Smooth muscle cell (in vitro differentiated cells): Measurements from ENCODE around the gene TMEM187. TPM values are rescaled to one million over a fixed set of nuclear protein-coding genes. Genes with fewer than 3 reads are reported as not detected.

Source experiments
- DNase-seq: peaks from one replicate; lab custom pipeline; 2025; ENCODE audit not compliant: unreplicated experiment; lab: John Stamatoyannopoulos, UW
- H2AFZ ChIP-seq: fragments of 200-600 bp; sonication (generic); 2 replicates; pipeline ENCODE4 v1.6.0; 2016; ENCODE audit warnings: antibody characterized with exemption, low read depth, mild to moderate bottlenecking
- H3F3A ChIP-seq: fragments of 200-600 bp; sonication (generic); 2 replicates; pipeline ENCODE4 v1.6.0; 2017; ENCODE audit warnings: antibody characterized with exemption, low read depth
- H3K27ac ChIP-seq: fragments of 200-600 bp; sonication (generic); 2 replicates; pipeline ENCODE4 v1.5.1; 2016; ENCODE audit warnings: low read depth, mild to moderate bottlenecking
- H3K27me3 ChIP-seq: fragments of 200-600 bp; sonication (generic); 2 replicates; pipeline ENCODE4 v1.6.1; 2016; ENCODE audit warnings: low read depth, mild to moderate bottlenecking
- H3K36me3 ChIP-seq: fragments of 200-600 bp; sonication (generic); 2 replicates; pipeline ENCODE4 v1.5.1; 2016; ENCODE audit warnings: low read depth
- H3K4me1 ChIP-seq: fragments of 200-600 bp; sonication (generic); 2 replicates; pipeline ENCODE4 v1.5.1; 2016; ENCODE audit warnings: low read depth
- H3K4me2 ChIP-seq: fragments of 200-600 bp; sonication (generic); 2 replicates; pipeline ENCODE4 v1.6.0; 2016; ENCODE audit warnings: mild to moderate bottlenecking
- H3K4me3 ChIP-seq: fragments of 200-600 bp; sonication (generic); 2 replicates; pipeline ENCODE4 v1.5.1; 2016; ENCODE audit warnings: mild to moderate bottlenecking
- H3K79me2 ChIP-seq: fragments of 200-600 bp; sonication (generic); 2 replicates; pipeline ENCODE4 v1.6.0; 2016; ENCODE audit warnings: low read depth, mild to moderate bottlenecking
- H3K9ac ChIP-seq: fragments of 200-600 bp; sonication (generic); 2 replicates; pipeline ENCODE4 v1.6.0; 2016; ENCODE audit warnings: low read depth
- H3K9me3 ChIP-seq: fragments of 200-600 bp; sonication (generic); replicated peaks from 2 replicates; pipeline ENCODE4 v1.5.1; 2016; ENCODE audit warnings: low read depth
- H4K20me1 ChIP-seq: fragments of 200-600 bp; sonication (generic); 2 replicates; pipeline ENCODE4 v1.6.0; 2016; ENCODE audit warnings: low read depth
- CTCF ChIP-seq: fragments of 200-600 bp; sonication (generic); IDR thresholded peaks from 2 replicates; pipeline ENCODE4 v1.5.1; 2017; ENCODE audit warnings: borderline replicate concordance, mild to moderate bottlenecking, antibody characterized with exemption; ENCODE audit not compliant: insufficient read depth, poor library complexity, severe bottlenecking
- WGBS: methylation state at CpG from one replicate; pipeline ENCODE4 v1.1.7; 2016; ENCODE audit warnings: low lambda C conversion rate; 5-methylcytosine and 5-hydroxymethylcytosine counted together
- microRNA counts: library from miRNA; unstranded; fragments of <30 nt; microRNA quantifications from one replicate; lab custom pipeline; 2016
- microRNA-seq: library from miRNA; unstranded; fragments of <30 nt; microRNA quantifications from one replicate; pipeline ENCODE4, GENCODE V29; 2016; ENCODE audit warnings: borderline number of aligned reads
- polyA plus RNA-seq: library from polyadenylated mRNA; unstranded; fragments of >200 nt; fragmentation: Nextera tagmentation; extraction: Ambion mirVana; gene quantifications from 2 replicates; pipeline ENCODE4 v1.2.1, GENCODE V29; 2016
- small RNA-seq: library from RNA; depleted of rRNA; stranded (forward); fragments of <200 nt; gene quantifications from one replicate; pipeline ENCODE3, GENCODE V24; 2014
- total RNA-seq: library from RNA; depleted of rRNA; stranded (reverse); fragments of >200 nt; gene quantifications from 2 replicates; pipeline ENCODE4 v1.2.3, GENCODE V29; 2014

The TMEM187 gene
- total and polyA plus RNA-seq, 2 experiments from 2014 or later, result 6.2 to 9.8 TPM

- no peaks in the 10 kb centered on the region for H3K36me3 ChIP-seq
- no peaks in the 10 kb centered on the region for H3K9me3 ChIP-seq
- H3K79me2 ChIP-seq, result peaks cover 5% of the 10 kb centered on the region
- no peak for DNase-seq
- peaks cover 20% of the 10 kb centered on the region for H4K20me1 ChIP-seq
- no peak overlapping the region for H3K27ac ChIP-seq
- TF ChIP-seq CTCF, result no peak
- no peak overlapping the region for H3K4me2 ChIP-seq
- H3F3A ChIP-seq, result no peaks in the 10 kb centered on the region
- no peaks in the 10 kb centered on the region for H3K27me3 ChIP-seq
- no peak overlapping the region for H3K4me3 ChIP-seq
- H3K9ac ChIP-seq, result no peak overlapping the region
- no peak overlapping the region for H2AFZ ChIP-seq
- 89% methylated on average over 11 of the region's 11 CpGs for WGBS
- no peaks in the 10 kb centered on the region for H3K4me1 ChIP-seq
Observed at GRCh38 chrX:154032160-154032559, 59.6 kb downstream of the TMEM187 start.

- Histone ChIP-seq H3K27me3 (no peaks in the 10 kb centered on the region), H3K27ac (no peak overlapping the region), H4K20me1 (peaks cover 20% of the 10 kb centered on the region), H3K4me3 (no peak overlapping the region), H3K9ac (no peak overlapping the region), H2AFZ (no peak overlapping the region), H3F3A (no peaks in the 10 kb centered on the region), H3K4me2 (no peak overlapping the region), H3K36me3 (no peaks in the 10 kb centered on the region), H3K9me3 (no peaks in the 10 kb centered on the region), H3K4me1 (no peaks in the 10 kb centered on the region), H3K79me2 (peaks cover 6% of the 10 kb centered on the region)
- no peak for TF ChIP-seq CTCF
- DNase-seq, result no peak
- 71% methylated on average over 9 of the region's 9 CpGs for WGBS
Observed at GRCh38 chrX:154032653-154033052, 60.1 kb downstream of the TMEM187 start.

MicroRNA genes within 50 kb of the gene (microRNA counts, 767-probe panel; counts per million panel counts)
- microRNA hsa-miR-718 (lab: Ali Mortazavi, UCI), result 183 counts per million

Small RNA genes within 50 kb of the gene (microRNA-seq; reads per million reads assigned to microRNA genes)
- gene MIR3202-1, result not detected
- not detected for gene MIR3202-2
- gene MIR718, result not detected

Small RNA genes within 50 kb of the gene (small RNA-seq; reads per million reads assigned to genes)
- gene MIR3202-1, result not detected

Other genes with a start within 250 kb of the TMEM187 start
- 128 and 139 TPM in 2 replicates for gene BCAP31, start 248.4 kb upstream of the TMEM187 start, total RNA-seq
- gene BCAP31, start 248.4 kb upstream of the TMEM187 start, polyA plus RNA-seq, result 207 and 260 TPM in 2 replicates
- 6.2 and 7.1 TPM in 2 replicates for gene ABCD1, start 247.9 kb upstream of the TMEM187 start, total RNA-seq
- gene ABCD1, start 247.9 kb upstream of the TMEM187 start, polyA plus RNA-seq, result 9.4 and 10.9 TPM in 2 replicates
- gene PLXNB3, start 208.5 kb upstream of the TMEM187 start, total RNA-seq, result 0.58 and 0.67 TPM in 2 replicates
- gene PLXNB3, start 208.5 kb upstream of the TMEM187 start, polyA plus RNA-seq, result 3.9 and 7.8 TPM in 2 replicates
- gene SRPK3, start 191.7 kb upstream of the TMEM187 start, total RNA-seq, result not detected in 2 replicates
- gene SRPK3, start 191.7 kb upstream of the TMEM187 start, polyA plus RNA-seq, result 0.05 and 1.5 TPM in 2 replicates
- 63.3 and 86.0 TPM in 2 replicates for gene IDH3G, start 178.4 kb upstream of the TMEM187 start, total RNA-seq
- 88.9 and 89.7 TPM in 2 replicates for gene IDH3G, start 178.4 kb upstream of the TMEM187 start, polyA plus RNA-seq
- 397 and 443 TPM in 2 replicates for gene SSR4, start 178.1 kb upstream of the TMEM187 start, total RNA-seq
- gene SSR4, start 178.1 kb upstream of the TMEM187 start, polyA plus RNA-seq, result 663 and 677 TPM in 2 replicates
- gene PDZD4, start 142.2 kb upstream of the TMEM187 start, total RNA-seq, result 2.3 and 3.1 TPM in 2 replicates
- 2.3 and 2.9 TPM in 2 replicates for gene PDZD4, start 142.2 kb upstream of the TMEM187 start, polyA plus RNA-seq
- gene L1CAM, start 86.6 kb upstream of the TMEM187 start, total RNA-seq, result 27.2 and 38.6 TPM in 2 replicates
- 61.1 and 68.7 TPM in 2 replicates for gene L1CAM, start 86.6 kb upstream of the TMEM187 start, polyA plus RNA-seq
- gene AVPR2, start 68.1 kb upstream of the TMEM187 start, total RNA-seq, result not detected in 2 replicates
- gene AVPR2, start 68.1 kb upstream of the TMEM187 start, polyA plus RNA-seq, result not detected in 2 replicates
- gene ARHGAP4, start 46.5 kb upstream of the TMEM187 start, total RNA-seq, result 7.6 and 10.9 TPM in 2 replicates
- 11.5 and 15.5 TPM in 2 replicates for gene ARHGAP4, start 46.5 kb upstream of the TMEM187 start, polyA plus RNA-seq
- 80.1 and 81.2 TPM in 2 replicates for gene NAA10, start 37.7 kb upstream of the TMEM187 start, total RNA-seq
- gene NAA10, start 37.7 kb upstream of the TMEM187 start, polyA plus RNA-seq, result 124 and 149 TPM in 2 replicates
- not detected in 2 replicates for gene RENBP, start 28.1 kb upstream of the TMEM187 start, total RNA-seq
- 0.11 and 0.43 TPM in 2 replicates for gene RENBP, start 28.1 kb upstream of the TMEM187 start, polyA plus RNA-seq
- gene HCFC1, start 936 bp upstream of the TMEM187 start, total RNA-seq, result 23.3 and 23.7 TPM in 2 replicates
- 22.8 and 28.0 TPM in 2 replicates for gene HCFC1, start 936 bp upstream of the TMEM187 start, polyA plus RNA-seq
- gene IRAK1, start 47.1 kb downstream of the TMEM187 start, total RNA-seq, result 21.5 and 29.4 TPM in 2 replicates
- 63.4 and 84.2 TPM in 2 replicates for gene IRAK1, start 47.1 kb downstream of the TMEM187 start, polyA plus RNA-seq
- gene MECP2, start 125.0 kb downstream of the TMEM187 start, total RNA-seq, result 13.1 and 17.9 TPM in 2 replicates
- gene MECP2, start 125.0 kb downstream of the TMEM187 start, polyA plus RNA-seq, result 11.9 and 15.0 TPM in 2 replicates
- not detected in 2 replicates for gene OPN1LW, start 171.5 kb downstream of the TMEM187 start, total RNA-seq
- gene OPN1LW, start 171.5 kb downstream of the TMEM187 start, polyA plus RNA-seq, result not detected in 2 replicates
- not detected in 2 replicates for gene OPN1MW, start 209.8 kb downstream of the TMEM187 start, total RNA-seq
- not detected in 2 replicates for gene OPN1MW, start 209.8 kb downstream of the TMEM187 start, polyA plus RNA-seq
- gene OPN1MW2, start 247.0 kb downstream of the TMEM187 start, total RNA-seq, result not detected in 2 replicates
- gene OPN1MW2, start 247.0 kb downstream of the TMEM187 start, polyA plus RNA-seq, result not detected in 2 replicates